GM19467 (cell line): ENCODE results near the gene YEATS2.
"Not testable (repeated sequence)": the region's sequence is repeated elsewhere in the genome, so short reads cannot be mapped to it uniquely, and the experiment has no call there.

Source experiments
- ATAC-seq: cut with Tn5 transposase; IDR thresholded peaks from one replicate; pipeline ENCODE4 v1.9.1; 2021; ENCODE audit warnings: mild to moderate bottlenecking, moderate library complexity; ENCODE audit not compliant: unreplicated experiment

The YEATS2 gene

GRCh38 chr3:183774631-183775030, 77.0 kb downstream of the YEATS2 start:
- ATAC-seq, result no peak

GRCh38 chr3:183775781-183776180, 78.2 kb downstream of the YEATS2 start:
- no peak for ATAC-seq

- ATAC-seq, result not testable (repeated sequence)
Measured at GRCh38 chr3:183776451-183776850, 78.9 kb downstream of the YEATS2 start.

- no peak for ATAC-seq
Measured at GRCh38 chr3:183777016-183777618, 79.5 kb downstream of the YEATS2 start.

- no peak for ATAC-seq
Measured at GRCh38 chr3:183779896-183780465, 82.4 kb downstream of the YEATS2 start.

- ATAC-seq, result no peak
Measured at GRCh38 chr3:183781246-183781645, 83.6 kb downstream of the YEATS2 start.

- ATAC-seq, result no peak
Measured at GRCh38 chr3:183782576-183783276, 85.1 kb downstream of the YEATS2 start.

- ATAC-seq, result not testable (repeated sequence)
Measured at GRCh38 chr3:183784503-183784902, 86.9 kb downstream of the YEATS2 start.

- no peak for ATAC-seq
Measured at GRCh38 chr3:183789826-183790225, 92.2 kb downstream of the YEATS2 start.

- ATAC-seq, result no peak
Measured at GRCh38 chr3:183790700-183791099, 93.1 kb downstream of the YEATS2 start.

- no peak for ATAC-seq
Measured at GRCh38 chr3:183792976-183793375, 95.4 kb downstream of the YEATS2 start.

- ATAC-seq, result no peak
Measured at GRCh38 chr3:183794452-183794851, 96.9 kb downstream of the YEATS2 start.

GRCh38 chr3:183796372-183796771, 98.8 kb downstream of the YEATS2 start:
- ATAC-seq, result no peak

- ATAC-seq, result no peak
Measured at GRCh38 chr3:183797996-183798395, 100.4 kb downstream of the YEATS2 start.

- no peak for ATAC-seq
Measured at GRCh38 chr3:183799461-183799860, 101.9 kb downstream of the YEATS2 start.

GRCh38 chr3:183800243-183800863, 102.8 kb downstream of the YEATS2 start:
- no peak for ATAC-seq

GRCh38 chr3:183801601-183802000, 104.0 kb downstream of the YEATS2 start:
- no peak for ATAC-seq

- ATAC-seq, result no peak
Measured at GRCh38 chr3:183802989-183803388, 105.4 kb downstream of the YEATS2 start.

GRCh38 chr3:183807209-183807728, 109.7 kb downstream of the YEATS2 start:
- ATAC-seq, result no peak

- no peak for ATAC-seq
Measured at GRCh38 chr3:183807881-183808280, 110.3 kb downstream of the YEATS2 start.

- no peak for ATAC-seq
Measured at GRCh38 chr3:183808355-183808754, 110.8 kb downstream of the YEATS2 start.

GRCh38 chr3:183809270-183809669, 111.7 kb downstream of the YEATS2 start:
- ATAC-seq, result no peak
